Testis (tissue), 3 donors: ENCODE data around the gene TMA7. TPM values are rescaled to one million over a fixed set of nuclear protein-coding genes. Genes with fewer than 3 reads are reported as not detected.

Experiments used
- DNase-seq: peaks from one replicate; pipeline ENCODE4 v3.0.0-alpha.2; 2019
- H3K27ac ChIP-seq, 2 donors: fragments of 200-600 bp; sonication (generic); one replicate each; pipeline ENCODE4 v1.5.1; 2019
- H3K27me3 ChIP-seq: fragments of 200-600 bp; sonication (generic); one replicate; pipeline ENCODE4 v1.5.1; 2019
- H3K36me3 ChIP-seq: fragments of 200-600 bp; sonication (generic); one replicate; pipeline ENCODE4 v1.5.1; 2017; ENCODE audit warnings: low read depth; ENCODE audit errors: missing control alignments
- H3K4me1 ChIP-seq: fragments of 200-600 bp; sonication (generic); one replicate; pipeline ENCODE4 v1.5.1; 2019
- H3K4me3 ChIP-seq, 2 donors: fragments of 200-600 bp; sonication (generic); one replicate each; pipeline ENCODE4 v1.5.1; 2017 to 2019
- H3K9me3 ChIP-seq: fragments of 200-600 bp; sonication (generic); one replicate; pipeline ENCODE4 v1.5.1; 2017
- POLR2A ChIP-seq: fragments of 450-650 bp; IDR thresholded peaks from one replicate; pipeline ENCODE4 v1.6.1; 2017; ENCODE audit warnings: antibody characterized with exemption, mild to moderate bottlenecking, moderate library complexity
- WGBS, 2 donors: methylation state at CpG; one replicate each; pipeline ENCODE4 v1.1.5; 2018; 5-methylcytosine and 5-hydroxymethylcytosine counted together
- intact Hi-C: fragments of 100-400 bp; cut with DNase I; formaldehyde crosslinking; loops from one replicate; pipeline ENCODE4 v1.15.1; 2023; ENCODE audit warnings: low total_unique reads
- polyA plus RNA-seq: library from polyadenylated mRNA; stranded (reverse); fragments of 350-450 nt; fragmentation: Illumina TruSeq; extraction: RNeasy Lipid Tissue Mini Kit (QIAGEN cat#74804); gene quantifications from one replicate; pipeline ENCODE4 v1.2.3, GENCODE V29; 2014; ENCODE audit warnings: low read depth, low replicate concordance; ENCODE audit not compliant: insufficient read depth
- total RNA-seq, 2 donors: library from RNA; depleted of rRNA; stranded (reverse); fragments of >200 nt; gene quantifications; one replicate each; pipeline ENCODE4 v1.2.3, GENCODE V29; 2016
- TF ChIP-seq, protein P1 (sequence below), 3 experiments: fragments of 450-650 bp in 2 of 3; fragments of 200-600 bp in 1 of 3; sonication (generic) in 1 of 3; IDR thresholded peaks; one replicate each; pipeline ENCODE4 v1.5.1; 2016 to 2019; ENCODE audit warnings: antibody characterized with exemption in 3 of 3, mild to moderate bottlenecking in 2 of 3, moderate library complexity in 1 of 3

The TMA7 gene
- total and polyA plus RNA-seq, 3 donors from 2014 or later = 380 to 425 (median 393) TPM

DNA sequence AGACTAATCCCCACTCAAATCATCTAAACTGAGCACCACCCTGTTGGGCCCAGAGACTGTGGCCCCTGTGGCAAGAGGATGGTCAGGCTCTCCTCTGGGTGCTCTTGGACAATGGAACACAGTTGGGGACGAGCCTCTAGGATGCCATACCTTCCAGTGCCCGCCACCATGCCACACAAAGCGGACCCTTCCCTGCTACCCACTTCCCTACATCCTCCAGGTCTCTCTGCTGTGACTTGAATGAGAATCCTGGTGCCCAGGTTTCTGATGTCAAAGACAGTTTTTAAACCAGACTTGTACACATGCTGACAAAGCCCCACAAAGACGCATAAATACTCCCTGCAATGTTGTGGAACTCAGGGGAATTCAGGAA lies 4.8 kb upstream of the TMA7 start:
- WGBS, 2 donors = 88 to 90% methylated on average over 1 to 4 of the region's 4 CpGs
- peaks cover 41% of the 10 kb centered on the region for H3K4me1 ChIP-seq

DNA sequence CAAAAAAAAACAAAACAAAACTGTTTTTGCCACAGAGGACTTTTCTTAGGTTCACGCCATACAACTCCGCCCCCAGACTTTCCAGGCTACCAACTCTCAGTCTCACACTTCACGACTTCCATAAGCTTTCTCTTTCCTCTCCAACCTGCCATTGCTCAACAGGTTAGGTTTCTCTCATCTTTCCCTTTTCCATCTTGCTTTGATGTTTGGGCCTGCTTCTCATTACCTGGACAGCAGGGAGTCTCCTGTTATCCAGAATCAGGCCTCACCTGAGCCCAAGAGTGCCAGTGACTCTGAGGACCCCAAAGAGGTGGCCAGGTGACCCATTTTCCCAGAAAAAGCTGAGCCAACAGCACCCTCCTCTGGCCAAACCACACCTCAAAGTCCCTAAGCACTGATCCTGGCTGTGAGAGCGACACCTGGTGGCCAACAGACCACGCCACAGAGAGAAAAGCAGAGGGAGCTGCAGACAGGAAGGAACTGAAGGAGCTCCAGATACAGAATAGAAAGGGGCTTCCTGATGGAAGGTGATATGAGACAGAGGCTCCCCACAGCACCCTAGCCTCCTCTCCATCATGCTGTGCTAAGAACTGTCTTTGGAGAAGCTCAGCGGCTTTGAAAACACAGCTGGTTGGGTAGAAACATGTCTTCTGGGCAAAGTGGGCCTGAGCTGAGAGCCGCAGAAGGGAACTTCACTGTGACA lies 4.1 kb upstream of the TMA7 start:
- peaks cover 38% of the 10 kb centered on the region for H3K4me1 ChIP-seq
- H3K9me3 ChIP-seq = no peaks in the 10 kb centered on the region
- no peaks in the 10 kb centered on the region for H3K27me3 ChIP-seq
- peak overlapping the region; percentile 26 to 76 for H3K27ac ChIP-seq
- TF ChIP-seq, protein P1, sequence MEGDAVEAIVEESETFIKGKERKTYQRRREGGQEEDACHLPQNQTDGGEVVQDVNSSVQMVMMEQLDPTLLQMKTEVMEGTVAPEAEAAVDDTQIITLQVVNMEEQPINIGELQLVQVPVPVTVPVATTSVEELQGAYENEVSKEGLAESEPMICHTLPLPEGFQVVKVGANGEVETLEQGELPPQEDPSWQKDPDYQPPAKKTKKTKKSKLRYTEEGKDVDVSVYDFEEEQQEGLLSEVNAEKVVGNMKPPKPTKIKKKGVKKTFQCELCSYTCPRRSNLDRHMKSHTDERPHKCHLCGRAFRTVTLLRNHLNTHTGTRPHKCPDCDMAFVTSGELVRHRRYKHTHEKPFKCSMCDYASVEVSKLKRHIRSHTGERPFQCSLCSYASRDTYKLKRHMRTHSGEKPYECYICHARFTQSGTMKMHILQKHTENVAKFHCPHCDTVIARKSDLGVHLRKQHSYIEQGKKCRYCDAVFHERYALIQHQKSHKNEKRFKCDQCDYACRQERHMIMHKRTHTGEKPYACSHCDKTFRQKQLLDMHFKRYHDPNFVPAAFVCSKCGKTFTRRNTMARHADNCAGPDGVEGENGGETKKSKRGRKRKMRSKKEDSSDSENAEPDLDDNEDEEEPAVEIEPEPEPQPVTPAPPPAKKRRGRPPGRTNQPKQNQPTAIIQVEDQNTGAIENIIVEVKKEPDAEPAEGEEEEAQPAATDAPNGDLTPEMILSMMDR (IDR thresholded peaks at IDR 0.05) = peak; percentile 98 to 99 (median 99)
- TF ChIP-seq POLR2A = no peak
- intact Hi-C loops = loop anchor here (5.0 kb wide), 2 partner anchors 34 to 164 kb away; no protein-coding TSS in a partner anchor
- H3K36me3 ChIP-seq = no peaks in the 10 kb centered on the region
- DNase-seq = peak; percentile 93
- WGBS, 2 donors = 51 to 56% methylated on average over 7 of the region's 7 CpGs
- H3K4me3 ChIP-seq = no peak overlapping the region

More for the DNA sequence above, 4.8 kb upstream of the TMA7 start:
- intact Hi-C loops = loop anchor here (5.0 kb wide), 2 partner anchors 33 to 163 kb away; no protein-coding TSS in a partner anchor
- no peak for TF ChIP-seq POLR2A
- TF ChIP-seq, protein P1 (IDR thresholded peaks at IDR 0.05) = no peak
- H3K27me3 ChIP-seq = no peaks in the 10 kb centered on the region
- H3K4me3 ChIP-seq = no peak overlapping the region
- H3K27ac ChIP-seq = peak overlapping the region; percentile 26 to 76
- no peaks in the 10 kb centered on the region for H3K9me3 ChIP-seq
- DNase-seq = no peak
- H3K36me3 ChIP-seq = no peaks in the 10 kb centered on the region

DNA sequence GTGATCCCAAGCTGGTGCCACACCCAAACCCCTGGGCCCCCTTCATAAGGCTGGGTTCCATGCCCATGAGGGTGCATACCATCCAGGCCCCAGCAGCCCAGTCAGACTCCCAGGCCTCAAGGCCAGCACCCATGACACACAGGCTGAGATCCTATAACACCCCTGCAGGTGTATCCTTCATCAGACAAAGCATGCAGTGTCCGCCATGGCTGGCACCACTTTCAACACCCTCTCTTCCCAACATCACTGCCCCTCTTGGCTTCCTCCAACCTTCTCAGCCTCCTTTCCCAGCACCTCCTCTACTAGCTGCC lies 3.6 kb upstream of the TMA7 start:
- WGBS, 2 donors = 0 to 67% methylated on average over 1 of the region's 1 CpG
- Histone ChIP-seq H3K27ac (no peak overlapping the region), H3K4me1 (peaks cover 43% of the 10 kb centered on the region)

DNA sequence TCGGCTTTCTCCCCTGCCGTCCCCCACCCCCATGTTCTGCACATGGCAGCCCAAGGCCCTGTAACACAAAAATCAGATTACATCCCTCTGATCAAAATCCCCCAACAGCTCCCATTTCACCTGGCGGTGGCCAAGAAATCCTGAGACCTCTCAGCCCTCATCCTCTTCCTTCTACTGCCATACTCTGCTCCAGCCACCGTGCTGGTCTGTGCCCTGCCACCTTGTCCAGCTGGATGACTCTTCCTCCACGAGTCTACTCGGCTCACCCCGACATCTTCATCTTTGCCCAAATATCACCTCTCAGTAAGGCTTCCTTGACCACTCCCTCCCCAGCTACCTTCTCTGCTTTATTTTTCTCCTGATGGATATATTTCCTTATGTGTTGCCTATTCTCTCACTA lies 3.2 kb upstream of the TMA7 start:
- H3K36me3 ChIP-seq = no peaks in the 10 kb centered on the region
- no peaks in the 10 kb centered on the region for H3K9me3 ChIP-seq
- no peak for DNase-seq
- no peak overlapping the region for H3K27ac ChIP-seq
- peaks cover 47% of the 10 kb centered on the region for H3K4me1 ChIP-seq
- no peak overlapping the region for H3K4me3 ChIP-seq
- intact Hi-C loops = loop anchor here (5.0 kb wide), 2 partner anchors 35 to 165 kb away; no protein-coding TSS in a partner anchor
- WGBS, 2 donors = 80 to 82% methylated on average over 7 of the region's 7 CpGs
- no peaks in the 10 kb centered on the region for H3K27me3 ChIP-seq
- TF ChIP-seq, protein P1 (IDR thresholded peaks at IDR 0.05) = no peak
- TF ChIP-seq POLR2A = no peak

More for the DNA sequence above, 3.6 kb upstream of the TMA7 start:
- TF ChIP-seq POLR2A = no peak
- TF ChIP-seq, protein P1 (IDR thresholded peaks at IDR 0.05) = no peak
- H3K4me3 ChIP-seq = no peak overlapping the region
- no peaks in the 10 kb centered on the region for H3K9me3 ChIP-seq
- no peak for DNase-seq
- intact Hi-C loops = loop anchor here (5.0 kb wide), 2 partner anchors 34 to 164 kb away; no protein-coding TSS in a partner anchor
- H3K27me3 ChIP-seq = no peaks in the 10 kb centered on the region
- H3K36me3 ChIP-seq = no peaks in the 10 kb centered on the region

DNA sequence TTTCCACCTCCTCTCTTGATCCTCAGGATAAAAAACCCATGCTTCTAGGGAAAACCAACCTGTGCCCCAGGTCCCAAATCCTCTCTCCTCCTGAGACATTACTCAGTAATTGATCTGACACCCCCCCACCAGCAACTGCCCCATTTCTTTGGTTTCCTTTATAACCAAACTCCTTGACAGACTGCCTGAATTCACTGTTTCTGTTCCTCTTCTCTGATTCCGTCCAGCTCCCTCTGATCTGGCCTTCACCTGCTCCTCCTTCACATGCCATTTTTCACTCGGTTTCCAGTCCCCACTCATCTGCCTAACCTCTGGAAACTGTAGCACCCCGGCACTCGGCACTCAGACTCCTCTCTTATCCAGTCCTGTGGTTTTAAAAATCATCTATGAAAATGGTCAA lies 2.2 kb upstream of the TMA7 start:
- TF ChIP-seq POLR2A = no peak
- TF ChIP-seq, protein P1 (IDR thresholded peaks at IDR 0.05) = no peak
- Histone ChIP-seq H3K4me3 (no peak overlapping the region), H3K4me1 (peaks cover 47% of the 10 kb centered on the region), H3K9me3 (no peaks in the 10 kb centered on the region), H3K27me3 (no peaks in the 10 kb centered on the region), H3K27ac (no peak overlapping the region), H3K36me3 (no peaks in the 10 kb centered on the region)
- intact Hi-C loops = loop anchor here (5.0 kb wide), 2 partner anchors 36 to 166 kb away; no protein-coding TSS in a partner anchor
- WGBS, 2 donors = 76 to 78% methylated on average over 4 of the region's 4 CpGs
- no peak for DNase-seq
